ENCODE data around the gene NDFIP1.

The NDFIP1 gene

DNA sequence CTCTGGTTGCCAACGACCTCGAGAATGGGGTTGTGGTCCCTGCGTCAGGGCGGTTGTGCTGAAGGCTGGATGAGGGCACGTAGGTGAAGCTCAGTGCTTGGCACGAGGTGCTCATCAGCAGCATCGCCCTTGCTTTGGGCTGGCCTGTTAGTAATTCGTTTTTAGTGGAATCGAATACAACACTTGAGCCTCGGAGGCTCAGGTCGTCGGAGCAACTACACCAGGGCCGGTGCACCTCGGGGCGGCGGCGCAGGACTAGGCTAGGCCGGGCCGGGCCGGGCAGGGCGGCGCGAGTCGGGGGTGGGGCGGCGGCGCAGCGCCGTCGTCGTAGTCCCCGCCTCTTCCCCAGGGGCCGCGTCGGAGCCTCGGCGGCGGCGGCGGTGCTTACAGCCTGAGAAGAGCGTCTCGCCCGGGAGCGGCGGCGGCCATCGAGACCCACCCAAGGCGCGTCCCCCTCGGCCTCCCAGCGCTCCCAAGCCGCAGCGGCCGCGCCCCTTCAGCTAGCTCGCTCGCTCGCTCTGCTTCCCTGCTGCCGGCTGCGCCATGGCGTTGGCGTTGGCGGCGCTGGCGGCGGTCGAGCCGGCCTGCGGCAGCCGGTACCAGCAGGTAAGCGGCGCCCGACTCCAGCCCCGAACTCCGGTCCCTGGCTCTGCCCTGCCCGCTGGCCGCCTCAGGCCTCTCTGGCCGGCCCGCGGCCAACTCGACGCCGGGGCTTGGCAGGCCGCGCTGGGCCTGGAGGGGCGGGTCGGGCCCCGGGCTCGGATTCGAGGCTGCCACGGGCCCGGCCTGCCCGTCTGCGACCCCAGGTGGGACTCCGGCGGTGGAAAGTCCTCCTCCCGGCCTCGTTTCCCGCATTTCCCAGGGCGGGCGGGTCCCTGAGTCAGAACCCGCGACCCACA lies at the start of gene NDFIP1:
TSS of gene NDFIP1 (plus strand) at position 348 of the 899 bp plus-strand sequence. CDS start at position 544, 196 bp downstream.
- WGBS (ENCODE audit: insufficient coverage, insufficient read length): no CpG with 5 or more reads among the region's 103 CpGs

DNA sequence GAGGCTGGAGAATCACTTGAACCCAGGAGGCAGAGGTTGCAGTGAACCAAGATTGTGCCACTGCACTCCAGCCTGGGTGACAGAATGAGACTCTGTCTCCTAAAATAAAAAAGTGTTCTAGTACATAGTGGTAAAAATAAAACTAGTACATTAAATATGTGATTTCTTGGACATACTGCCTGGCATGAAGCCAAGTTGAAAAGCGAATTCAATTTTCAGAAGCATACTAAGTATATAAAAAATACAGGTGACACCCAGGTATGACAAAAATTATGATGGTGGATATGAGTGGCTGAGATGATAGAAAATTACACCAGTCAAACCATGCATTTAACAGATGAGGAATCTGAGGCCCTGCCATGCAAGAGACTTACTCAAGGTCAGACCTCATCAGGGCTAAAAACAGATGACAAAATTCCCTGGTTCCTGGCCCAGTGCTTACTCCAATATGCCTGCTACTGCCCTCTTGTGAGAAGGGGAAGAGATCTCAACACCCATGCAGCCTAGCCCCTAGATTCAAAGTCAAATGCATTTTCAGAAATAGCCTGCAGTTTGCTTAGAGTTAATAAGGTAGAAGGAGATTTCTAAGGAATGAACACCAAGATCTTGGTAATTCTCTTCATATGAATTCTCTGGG lies 49.2 kb upstream of the NDFIP1 start:
- DNase-seq (ENCODE audit: low read depth, low spot score): no peak

More for the DNA sequence above, at the start of gene NDFIP1:
- Histone ChIP-seq H3K4me3 (ENCODE audit: low read length) (peak within 1 kb of the TSS; percentile 78), H3K36me3 (ENCODE audit: control insufficient read depth, insufficient read depth, low read length) (no peaks in the 10 kb centered on the region), H3K4me1 (ENCODE audit: control insufficient read depth, insufficient read depth, low read length) (no peaks in the 10 kb centered on the region; the same call in 1 of the 2 replicates), H3K9me3 (ENCODE audit: control insufficient read depth, insufficient read depth, low read length) (no peaks in the 10 kb centered on the region), H3K27ac (ENCODE audit: low read length) (no peak within 1 kb of the TSS), H3K27me3 (ENCODE audit: control insufficient read depth, insufficient read depth, low read length) (peaks cover 2% of the 10 kb centered on the region; the same call in 1 of the 2 replicates)
- peak; percentile 16 for DNase-seq (ENCODE audit: low read depth, low spot score)

GRCh38 chr5:142063376-142063775 lies 45.2 kb upstream of the NDFIP1 start:
- Histone ChIP-seq H3K27ac (ENCODE audit: low read length) (no peak overlapping the region), H3K9me3 (ENCODE audit: control insufficient read depth, insufficient read depth, low read length) (no peaks in the 10 kb centered on the region), H3K27me3 (ENCODE audit: control insufficient read depth, insufficient read depth, low read length) (no peaks in the 10 kb centered on the region), H3K4me3 (ENCODE audit: low read length) (no peak overlapping the region), H3K4me1 (ENCODE audit: control insufficient read depth, insufficient read depth, low read length) (0 out of 2 replicates have a peak, but pooled peaks cover 3% of the 10 kb centered on the region), H3K36me3 (ENCODE audit: control insufficient read depth, insufficient read depth, low read length) (no peaks in the 10 kb centered on the region)
- DNase-seq (ENCODE audit: low read depth, low spot score): no peak
- WGBS (ENCODE audit: insufficient coverage, insufficient read length): no CpG with 5 or more reads among the region's 4 CpGs

More for the DNA sequence above, 49.2 kb upstream of the NDFIP1 start:
- Histone ChIP-seq H3K4me1 (ENCODE audit: control insufficient read depth, insufficient read depth, low read length) (0 out of 2 replicates have a peak, but pooled peaks cover 3% of the 10 kb centered on the region), H3K4me3 (ENCODE audit: low read length) (no peak overlapping the region), H3K36me3 (ENCODE audit: control insufficient read depth, insufficient read depth, low read length) (no peaks in the 10 kb centered on the region), H3K27ac (ENCODE audit: low read length) (no peak overlapping the region), H3K27me3 (ENCODE audit: control insufficient read depth, insufficient read depth, low read length) (no peaks in the 10 kb centered on the region), H3K9me3 (ENCODE audit: control insufficient read depth, insufficient read depth, low read length) (no peaks in the 10 kb centered on the region)
- no CpG with 5 or more reads among the region's 1 CpG for WGBS (ENCODE audit: insufficient coverage, insufficient read length)

- H3K27ac ChIP-seq (ENCODE audit: low read length): no peak overlapping the region
- H3K4me3 ChIP-seq (ENCODE audit: low read length): no peak overlapping the region
- no CpG with 5 or more reads among the region's 10 CpGs for WGBS (ENCODE audit: insufficient coverage, insufficient read length)
- H3K27me3 ChIP-seq (ENCODE audit: control insufficient read depth, insufficient read depth, low read length): no peaks in the 10 kb centered on the region
- DNase-seq (ENCODE audit: low read depth, low spot score): no peak
- 0 out of 2 replicates have a peak, but pooled peaks cover 3% of the 10 kb centered on the region for H3K4me1 ChIP-seq (ENCODE audit: control insufficient read depth, insufficient read depth, low read length)
- H3K9me3 ChIP-seq (ENCODE audit: control insufficient read depth, insufficient read depth, low read length): no peaks in the 10 kb centered on the region
- H3K36me3 ChIP-seq (ENCODE audit: control insufficient read depth, insufficient read depth, low read length): no peaks in the 10 kb centered on the region
Measured at GRCh38 chr5:142063878-142064331, 44.7 kb upstream of the NDFIP1 start.

DNA sequence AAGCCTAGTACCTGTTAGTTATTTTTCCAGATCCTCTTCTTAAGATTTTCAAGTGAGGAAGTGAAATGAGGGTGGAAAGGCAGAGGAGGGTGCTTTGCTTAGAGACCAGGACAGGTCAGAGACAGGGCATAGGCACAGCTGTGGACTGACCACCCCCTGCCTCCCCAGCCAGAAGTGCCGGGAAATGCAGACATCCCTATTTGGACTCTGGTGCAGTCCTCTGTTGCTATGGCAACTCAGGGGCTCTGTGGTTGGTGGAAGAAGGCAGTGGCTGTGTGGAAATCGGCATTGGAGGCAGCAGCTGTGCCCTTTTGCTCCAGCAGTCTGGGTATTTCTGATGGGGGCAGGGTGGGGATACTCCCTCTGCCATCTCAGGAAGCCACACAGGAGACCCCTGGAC lies 43.3 kb upstream of the NDFIP1 start:
- H3K4me1 ChIP-seq (ENCODE audit: control insufficient read depth, insufficient read depth, low read length): 0 out of 2 replicates have a peak, but pooled peaks cover 3% of the 10 kb centered on the region
- H3K27me3 ChIP-seq (ENCODE audit: control insufficient read depth, insufficient read depth, low read length): no peaks in the 10 kb centered on the region
- H3K9me3 ChIP-seq (ENCODE audit: control insufficient read depth, insufficient read depth, low read length): no peaks in the 10 kb centered on the region
- no peak for DNase-seq (ENCODE audit: low read depth, low spot score)
- H3K27ac ChIP-seq (ENCODE audit: low read length): no peak overlapping the region
- H3K36me3 ChIP-seq (ENCODE audit: control insufficient read depth, insufficient read depth, low read length): no peaks in the 10 kb centered on the region
- H3K4me3 ChIP-seq (ENCODE audit: low read length): no peak overlapping the region
- WGBS (ENCODE audit: insufficient coverage, insufficient read length): no CpG with 5 or more reads among the region's 2 CpGs

- H3K36me3 ChIP-seq (ENCODE audit: control insufficient read depth, insufficient read depth, low read length): no peaks in the 10 kb centered on the region
- no peaks in the 10 kb centered on the region for H3K27me3 ChIP-seq (ENCODE audit: control insufficient read depth, insufficient read depth, low read length)
- no peaks in the 10 kb centered on the region for H3K9me3 ChIP-seq (ENCODE audit: control insufficient read depth, insufficient read depth, low read length)
- no peaks in the 10 kb centered on the region for H3K4me1 ChIP-seq (ENCODE audit: control insufficient read depth, insufficient read depth, low read length)
- DNase-seq (ENCODE audit: low read depth, low spot score): no peak
- no peak overlapping the region for H3K27ac ChIP-seq (ENCODE audit: low read length)
- H3K4me3 ChIP-seq (ENCODE audit: low read length): no peak overlapping the region
- no CpG with 5 or more reads among the region's 6 CpGs for WGBS (ENCODE audit: insufficient coverage, insufficient read length)
Measured at GRCh38 chr5:142069606-142070399, 38.8 kb upstream of the NDFIP1 start.

GRCh38 chr5:142070734-142071133 lies 37.8 kb upstream of the NDFIP1 start:
- Histone ChIP-seq H3K27me3 (ENCODE audit: control insufficient read depth, insufficient read depth, low read length) (no peaks in the 10 kb centered on the region), H3K27ac (ENCODE audit: low read length) (no peak overlapping the region), H3K4me3 (ENCODE audit: low read length) (no peak overlapping the region), H3K9me3 (ENCODE audit: control insufficient read depth, insufficient read depth, low read length) (no peaks in the 10 kb centered on the region), H3K4me1 (ENCODE audit: control insufficient read depth, insufficient read depth, low read length) (no peaks in the 10 kb centered on the region), H3K36me3 (ENCODE audit: control insufficient read depth, insufficient read depth, low read length) (no peaks in the 10 kb centered on the region)
- no peak for DNase-seq (ENCODE audit: low read depth, low spot score)

DNA sequence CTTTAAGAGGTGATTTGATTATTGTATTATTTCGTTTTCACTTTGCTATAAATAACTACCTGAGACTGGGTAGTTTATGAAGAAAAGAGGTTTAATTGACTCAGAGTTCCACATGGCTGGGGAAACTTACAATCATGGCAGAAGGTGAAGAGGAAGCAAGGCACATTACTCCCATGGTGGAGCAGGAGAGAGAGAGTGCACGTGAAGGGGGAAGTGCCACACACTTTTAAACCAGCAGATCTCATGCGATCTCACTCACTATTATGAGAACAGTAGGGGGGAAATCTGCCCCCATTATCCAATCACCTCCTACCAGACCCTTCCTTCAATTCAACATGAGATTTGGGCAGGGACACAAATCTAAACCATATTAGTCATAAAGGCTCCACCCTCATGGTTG lies 36.1 kb upstream of the NDFIP1 start:
- no peaks in the 10 kb centered on the region for H3K27me3 ChIP-seq (ENCODE audit: control insufficient read depth, insufficient read depth, low read length)
- WGBS (ENCODE audit: insufficient coverage, insufficient read length): no CpG with 5 or more reads among the region's 3 CpGs
- no peak overlapping the region for H3K27ac ChIP-seq (ENCODE audit: low read length)
- H3K9me3 ChIP-seq (ENCODE audit: control insufficient read depth, insufficient read depth, low read length): no peaks in the 10 kb centered on the region
- H3K36me3 ChIP-seq (ENCODE audit: control insufficient read depth, insufficient read depth, low read length): no peaks in the 10 kb centered on the region
- no peak for DNase-seq (ENCODE audit: low read depth, low spot score)
- H3K4me1 ChIP-seq (ENCODE audit: control insufficient read depth, insufficient read depth, low read length): no peaks in the 10 kb centered on the region
- H3K4me3 ChIP-seq (ENCODE audit: low read length): no peak overlapping the region

- WGBS (ENCODE audit: insufficient coverage, insufficient read length): no CpG with 5 or more reads among the region's 2 CpGs
- Histone ChIP-seq H3K27me3 (ENCODE audit: control insufficient read depth, insufficient read depth, low read length) (no peaks in the 10 kb centered on the region), H3K27ac (ENCODE audit: low read length) (no peak overlapping the region), H3K36me3 (ENCODE audit: control insufficient read depth, insufficient read depth, low read length) (no peaks in the 10 kb centered on the region), H3K4me3 (ENCODE audit: low read length) (no peak overlapping the region), H3K4me1 (ENCODE audit: control insufficient read depth, insufficient read depth, low read length) (no peaks in the 10 kb centered on the region), H3K9me3 (ENCODE audit: control insufficient read depth, insufficient read depth, low read length) (no peaks in the 10 kb centered on the region)
- DNase-seq (ENCODE audit: low read depth, low spot score): no peak
Measured at GRCh38 chr5:142073362-142073988, 35.1 kb upstream of the NDFIP1 start.

GRCh38 chr5:142074006-142074405 lies 34.6 kb upstream of the NDFIP1 start:
- Histone ChIP-seq H3K9me3 (ENCODE audit: control insufficient read depth, insufficient read depth, low read length) (no peaks in the 10 kb centered on the region), H3K27me3 (ENCODE audit: control insufficient read depth, insufficient read depth, low read length) (no peaks in the 10 kb centered on the region), H3K4me3 (ENCODE audit: low read length) (no peak overlapping the region), H3K36me3 (ENCODE audit: control insufficient read depth, insufficient read depth, low read length) (no peaks in the 10 kb centered on the region), H3K4me1 (ENCODE audit: control insufficient read depth, insufficient read depth, low read length) (no peaks in the 10 kb centered on the region), H3K27ac (ENCODE audit: low read length) (no peak overlapping the region)
- DNase-seq (ENCODE audit: low read depth, low spot score): no peak
- WGBS (ENCODE audit: insufficient coverage, insufficient read length): no CpG with 5 or more reads among the region's 2 CpGs
